ENCODE data around the gene AHNAK2.

DNA sequence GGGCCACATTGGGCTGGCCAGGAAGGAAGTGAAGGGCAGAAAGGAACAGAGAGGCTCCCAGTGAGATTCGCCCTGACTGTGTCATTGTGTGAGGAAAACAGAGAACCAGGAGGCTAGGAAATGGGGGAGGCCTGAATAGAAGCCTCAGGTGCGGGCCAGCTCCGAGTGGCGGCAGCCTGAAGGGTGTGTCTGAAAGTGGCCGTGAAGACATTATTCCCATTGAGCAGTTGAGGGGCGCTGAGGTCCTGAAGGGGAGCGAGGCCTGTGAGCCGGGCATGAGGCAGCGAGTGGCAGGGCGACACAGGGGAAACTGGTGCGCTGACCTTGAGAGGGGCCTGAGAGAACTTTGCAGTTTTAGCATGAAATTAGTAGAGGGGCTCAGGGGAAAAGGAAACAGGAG is 14.3 kb upstream of the AHNAK2 start:
- TF ChIP-seq, protein P1, sequence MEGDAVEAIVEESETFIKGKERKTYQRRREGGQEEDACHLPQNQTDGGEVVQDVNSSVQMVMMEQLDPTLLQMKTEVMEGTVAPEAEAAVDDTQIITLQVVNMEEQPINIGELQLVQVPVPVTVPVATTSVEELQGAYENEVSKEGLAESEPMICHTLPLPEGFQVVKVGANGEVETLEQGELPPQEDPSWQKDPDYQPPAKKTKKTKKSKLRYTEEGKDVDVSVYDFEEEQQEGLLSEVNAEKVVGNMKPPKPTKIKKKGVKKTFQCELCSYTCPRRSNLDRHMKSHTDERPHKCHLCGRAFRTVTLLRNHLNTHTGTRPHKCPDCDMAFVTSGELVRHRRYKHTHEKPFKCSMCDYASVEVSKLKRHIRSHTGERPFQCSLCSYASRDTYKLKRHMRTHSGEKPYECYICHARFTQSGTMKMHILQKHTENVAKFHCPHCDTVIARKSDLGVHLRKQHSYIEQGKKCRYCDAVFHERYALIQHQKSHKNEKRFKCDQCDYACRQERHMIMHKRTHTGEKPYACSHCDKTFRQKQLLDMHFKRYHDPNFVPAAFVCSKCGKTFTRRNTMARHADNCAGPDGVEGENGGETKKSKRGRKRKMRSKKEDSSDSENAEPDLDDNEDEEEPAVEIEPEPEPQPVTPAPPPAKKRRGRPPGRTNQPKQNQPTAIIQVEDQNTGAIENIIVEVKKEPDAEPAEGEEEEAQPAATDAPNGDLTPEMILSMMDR (IDR thresholded peaks at IDR 0.05; ENCODE audit: low read depth, low read length, poor library complexity, severe bottlenecking): no peak
- no peak for TF ChIP-seq EZH2phosphoT487 (IDR thresholded peaks at IDR 0.05; ENCODE audit: borderline replicate concordance, low read length)

Measured in DOHH2 (cell line).